ENCODE measurements around the gene C3orf38. TPM values are rescaled to one million over a fixed set of nuclear protein-coding genes. Genes with fewer than 3 reads are reported as not detected.

C3orf38 gene
- total and polyA plus RNA-seq, 8 donors: 17.6 to 30.1 (median 27.4) TPM

DNA sequence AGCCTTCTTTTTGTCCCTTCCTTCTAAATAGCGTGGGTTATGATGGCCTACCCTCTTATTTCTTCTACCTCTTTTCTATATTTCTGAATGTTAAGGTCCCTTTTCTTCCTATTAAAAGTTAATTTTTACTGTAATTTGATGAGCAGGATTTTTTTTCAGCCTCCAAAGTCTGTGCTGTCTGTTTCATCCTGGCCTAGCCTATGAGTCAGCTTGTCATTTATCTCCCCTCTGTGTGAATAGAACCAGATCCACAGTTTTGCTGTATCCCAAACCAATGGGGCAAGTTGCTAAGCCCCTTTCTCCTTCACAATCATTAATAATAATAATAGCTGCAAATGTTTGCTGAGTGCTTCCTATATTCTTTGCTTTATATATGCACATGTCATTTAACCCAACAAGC is 18.1 kb upstream of the C3orf38 start:
- intact Hi-C loops (cut with DNase I): no loop called here
- Histone ChIP-seq H3K9me3 (no peaks in the 10 kb centered on the region), H3K27me3 (no peaks in the 10 kb centered on the region), H3K4me3 (no peak overlapping the region), H3K36me3 (peaks cover 0 to 34% of the 10 kb centered on the region in 2 donors), H3K27ac (no peak overlapping the region), H3K4me1 (no peaks in the 10 kb centered on the region)
- ATAC-seq (no peak), DNase-seq (no peak)
- TF ChIP-seq, protein P1, sequence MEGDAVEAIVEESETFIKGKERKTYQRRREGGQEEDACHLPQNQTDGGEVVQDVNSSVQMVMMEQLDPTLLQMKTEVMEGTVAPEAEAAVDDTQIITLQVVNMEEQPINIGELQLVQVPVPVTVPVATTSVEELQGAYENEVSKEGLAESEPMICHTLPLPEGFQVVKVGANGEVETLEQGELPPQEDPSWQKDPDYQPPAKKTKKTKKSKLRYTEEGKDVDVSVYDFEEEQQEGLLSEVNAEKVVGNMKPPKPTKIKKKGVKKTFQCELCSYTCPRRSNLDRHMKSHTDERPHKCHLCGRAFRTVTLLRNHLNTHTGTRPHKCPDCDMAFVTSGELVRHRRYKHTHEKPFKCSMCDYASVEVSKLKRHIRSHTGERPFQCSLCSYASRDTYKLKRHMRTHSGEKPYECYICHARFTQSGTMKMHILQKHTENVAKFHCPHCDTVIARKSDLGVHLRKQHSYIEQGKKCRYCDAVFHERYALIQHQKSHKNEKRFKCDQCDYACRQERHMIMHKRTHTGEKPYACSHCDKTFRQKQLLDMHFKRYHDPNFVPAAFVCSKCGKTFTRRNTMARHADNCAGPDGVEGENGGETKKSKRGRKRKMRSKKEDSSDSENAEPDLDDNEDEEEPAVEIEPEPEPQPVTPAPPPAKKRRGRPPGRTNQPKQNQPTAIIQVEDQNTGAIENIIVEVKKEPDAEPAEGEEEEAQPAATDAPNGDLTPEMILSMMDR (IDR thresholded peaks at IDR 0.05): no peak

DNA sequence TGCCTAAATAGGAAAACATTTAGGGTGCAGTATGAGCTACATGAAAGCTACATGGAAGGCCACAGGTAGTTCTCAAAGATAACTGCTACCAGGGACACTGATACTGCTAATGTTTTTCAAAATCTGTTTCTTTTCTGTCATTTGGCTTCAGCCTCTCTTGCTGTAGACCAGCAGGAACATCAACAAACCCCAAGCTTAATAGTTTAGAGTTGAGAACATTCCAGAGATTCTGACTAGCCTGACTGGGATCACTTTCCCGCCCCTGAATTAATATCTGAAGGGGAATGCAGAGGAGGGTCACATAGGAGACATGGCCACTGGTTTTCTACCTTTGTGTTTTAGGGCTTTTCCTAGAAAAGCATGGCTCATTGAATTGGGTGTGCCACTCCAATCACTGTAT is 16.9 kb upstream of the C3orf38 start:
- no peaks in the 10 kb centered on the region for H3K27me3 ChIP-seq
- H3K4me3 ChIP-seq: no peak overlapping the region
- peaks cover 0 to 37% of the 10 kb centered on the region in 2 donors for H3K36me3 ChIP-seq
- intact Hi-C loops (cut with DNase I): no loop called here
- H3K27ac ChIP-seq: no peak overlapping the region
- ATAC-seq (no peak), DNase-seq (no peak)
- no peaks in the 10 kb centered on the region for H3K9me3 ChIP-seq
- no peaks in the 10 kb centered on the region for H3K4me1 ChIP-seq
- TF ChIP-seq, protein P1 (IDR thresholded peaks at IDR 0.05): no peak

GRCh38 chr3:88133711-88134263 is 16.0 kb upstream of the C3orf38 start:
- TF ChIP-seq, protein P1 (IDR thresholded peaks at IDR 0.05): no peak
- no peak for ATAC-seq
- intact Hi-C loops (cut with DNase I): no loop called here
- Histone ChIP-seq H3K27me3 (no peaks in the 10 kb centered on the region), H3K4me3 (no peak overlapping the region), H3K4me1 (no peaks in the 10 kb centered on the region), H3K36me3 (peaks cover 0 to 41% of the 10 kb centered on the region in 2 donors), H3K27ac (no peak overlapping the region), H3K9me3 (no peaks in the 10 kb centered on the region)
- no peak for DNase-seq

DNA sequence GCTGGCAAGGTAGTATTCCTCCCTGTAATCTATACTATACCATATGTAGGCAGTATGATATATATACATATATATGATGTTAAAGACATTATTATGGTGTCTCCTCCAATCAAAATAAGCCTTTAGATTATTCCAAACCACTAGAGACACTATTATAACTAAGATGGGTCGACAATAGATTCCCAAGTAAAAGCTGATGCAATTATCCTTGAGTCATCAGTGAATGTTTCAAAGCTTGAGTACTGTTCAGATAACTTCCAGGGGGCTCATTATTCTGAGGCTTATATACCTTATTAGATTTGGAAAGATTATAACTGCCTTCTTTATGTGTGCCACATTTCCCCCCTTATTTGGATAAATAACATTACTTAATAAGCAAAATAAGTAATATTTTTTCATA is 11.9 kb upstream of the C3orf38 start:
- intact Hi-C loops (cut with DNase I): no loop called here
- no peaks in the 10 kb centered on the region for H3K4me1 ChIP-seq
- no peak overlapping the region for H3K4me3 ChIP-seq
- no peaks in the 10 kb centered on the region for H3K9me3 ChIP-seq
- H3K36me3 ChIP-seq: peaks cover 0 to 62% of the 10 kb centered on the region in 2 donors
- H3K27me3 ChIP-seq: no peaks in the 10 kb centered on the region
- TF ChIP-seq, protein P1 (IDR thresholded peaks at IDR 0.05): no peak
- H3K27ac ChIP-seq: no peak overlapping the region
- ATAC-seq: no peak
- DNase-seq: no peak

DNA sequence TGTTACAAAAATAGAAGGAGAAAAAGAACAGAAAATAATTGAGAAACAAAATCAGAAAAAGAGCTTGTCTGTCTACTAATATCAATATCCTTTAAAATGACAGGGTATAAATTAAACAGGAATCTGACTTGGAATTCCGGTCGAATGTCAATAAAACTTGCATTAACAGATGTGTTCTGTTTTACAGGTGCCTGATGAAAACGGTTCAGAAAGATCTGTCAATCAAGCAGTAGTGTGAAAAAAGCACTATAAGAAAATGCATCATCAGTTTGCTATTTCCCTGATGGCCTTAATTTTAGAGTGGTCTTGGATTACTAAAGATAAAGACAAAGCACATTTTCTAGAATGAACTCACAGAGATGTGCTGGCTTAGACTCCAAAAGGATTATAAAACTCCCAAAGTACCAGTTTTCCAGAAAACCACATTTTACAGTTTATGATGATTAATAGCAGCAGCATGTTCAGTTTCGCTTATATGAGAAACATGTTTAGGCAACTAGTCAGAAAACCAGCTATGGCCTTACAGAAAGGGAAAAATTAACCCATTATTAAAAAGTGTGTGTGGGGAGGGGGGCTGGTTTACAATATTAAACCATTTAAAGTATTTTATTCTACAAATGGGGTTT is 8.2 kb upstream of the C3orf38 start:
- ATAC-seq: no peak
- DNase-seq: no peak
- intact Hi-C loops (cut with DNase I): no loop called here
- H3K9me3 ChIP-seq: no peaks in the 10 kb centered on the region
- no peak overlapping the region for H3K4me3 ChIP-seq
- no peak overlapping the region for H3K27ac ChIP-seq
- H3K36me3 ChIP-seq: peaks cover 0 to 42% of the 10 kb centered on the region in 2 donors
- TF ChIP-seq, protein P1 (IDR thresholded peaks at IDR 0.05): no peak
- no peaks in the 10 kb centered on the region for H3K4me1 ChIP-seq
- H3K27me3 ChIP-seq: no peaks in the 10 kb centered on the region

All from left lung (tissue), 10 donors.